ENCODE results near the gene MAPK8IP2.

MAPK8IP2 gene

GRCh38 chr22:50576070-50576469, 24.5 kb upstream of the MAPK8IP2 start:
- DNase-seq, result no peak

- no peak for DNase-seq
Observed at GRCh38 chr22:50576806-50577696, 23.5 kb upstream of the MAPK8IP2 start.

GRCh38 chr22:50577697-50577986, 23.0 kb upstream of the MAPK8IP2 start:
- no peak for DNase-seq

GRCh38 chr22:50577987-50578775, 22.4 kb upstream of the MAPK8IP2 start, which contains the start of gene CPT1B:
TSS of gene CPT1B (minus strand) at chr22:50578427. CDS start at chr22:50577915, 512 bp downstream.
- no peak for DNase-seq

- no peak for DNase-seq
Observed at GRCh38 chr22:50578776-50579310, 21.8 kb upstream of the MAPK8IP2 start.

- DNase-seq, result no peak
Observed at GRCh38 chr22:50579752-50580151, 20.8 kb upstream of the MAPK8IP2 start.

GRCh38 chr22:50581031-50581949, 19.3 kb upstream of the MAPK8IP2 start:
- no peak for DNase-seq

- DNase-seq, result no peak
Observed at GRCh38 chr22:50581950-50582492, 18.6 kb upstream of the MAPK8IP2 start.

- peak; percentile 97 for DNase-seq
Observed at GRCh38 chr22:50582493-50583293, 17.9 kb upstream of the MAPK8IP2 start, which contains the start of gene CHKB. TSS of gene CHKB (minus strand) at chr22:50582849. CDS start at chr22:50582781, 68 bp downstream.

GRCh38 chr22:50583294-50583861, 17.2 kb upstream of the MAPK8IP2 start:
- no peak for DNase-seq

GRCh38 chr22:50584106-50585096, 16.2 kb upstream of the MAPK8IP2 start:
- DNase-seq, result no peak

- no peak for DNase-seq
Observed at GRCh38 chr22:50585238-50585637, 15.4 kb upstream of the MAPK8IP2 start.

- DNase-seq, result no peak
Observed at GRCh38 chr22:50585781-50586180, 14.8 kb upstream of the MAPK8IP2 start.

GRCh38 chr22:50586416-50586815, 14.2 kb upstream of the MAPK8IP2 start:
- DNase-seq, result no peak

- no peak for DNase-seq
Observed at GRCh38 chr22:50587407-50587806, 13.2 kb upstream of the MAPK8IP2 start.

GRCh38 chr22:50595189-50595588, 5.4 kb upstream of the MAPK8IP2 start:
- no peak for DNase-seq

GRCh38 chr22:50597097-50597496, 3.5 kb upstream of the MAPK8IP2 start:
- DNase-seq, result no peak

GRCh38 chr22:50599816-50600455, 657 bp upstream of the MAPK8IP2 start:
- DNase-seq, result peak; percentile 48
